GM12875 (cell line): ENCODE measurements around the gene ACTL7A.

Experiments used
- H3K4me3 ChIP-seq: one replicate; pipeline ENCODE4 v1.5.1; 2011; ENCODE audit warnings: low read depth, low read length, control low read depth
- TF ChIP-seq, protein P1 (sequence below): IDR thresholded peaks from 2 replicates; pipeline ENCODE4 v1.5.1; 2011; ENCODE audit warnings: low read depth, mild to moderate bottlenecking, control low read depth, inconsistent platforms, low read length, moderate library complexity, borderline replicate concordance; ENCODE audit not compliant: insufficient read depth

ACTL7A gene

DNA sequence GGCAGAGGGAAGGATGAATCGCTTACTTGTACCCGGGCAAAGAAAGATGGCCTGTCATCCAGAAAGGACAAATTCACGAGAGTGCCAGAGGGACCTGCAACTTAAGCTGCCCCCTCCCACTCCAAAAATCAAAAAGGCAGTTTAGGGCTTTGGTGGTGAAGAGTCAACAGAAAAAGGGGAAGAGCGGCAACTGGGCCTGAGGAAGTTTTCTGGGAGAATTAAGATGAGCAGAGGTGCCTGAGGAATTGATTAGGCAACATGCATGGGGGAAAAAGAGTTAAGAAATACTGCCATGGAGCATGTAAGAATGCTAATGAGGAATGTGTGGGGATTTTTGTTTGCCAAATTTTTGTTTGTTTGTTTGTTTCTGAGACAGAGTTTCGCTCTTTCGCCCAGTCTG lies 4.5 kb upstream of the ACTL7A start:
- no peak overlapping the region for H3K4me3 ChIP-seq
- TF ChIP-seq, protein P1, sequence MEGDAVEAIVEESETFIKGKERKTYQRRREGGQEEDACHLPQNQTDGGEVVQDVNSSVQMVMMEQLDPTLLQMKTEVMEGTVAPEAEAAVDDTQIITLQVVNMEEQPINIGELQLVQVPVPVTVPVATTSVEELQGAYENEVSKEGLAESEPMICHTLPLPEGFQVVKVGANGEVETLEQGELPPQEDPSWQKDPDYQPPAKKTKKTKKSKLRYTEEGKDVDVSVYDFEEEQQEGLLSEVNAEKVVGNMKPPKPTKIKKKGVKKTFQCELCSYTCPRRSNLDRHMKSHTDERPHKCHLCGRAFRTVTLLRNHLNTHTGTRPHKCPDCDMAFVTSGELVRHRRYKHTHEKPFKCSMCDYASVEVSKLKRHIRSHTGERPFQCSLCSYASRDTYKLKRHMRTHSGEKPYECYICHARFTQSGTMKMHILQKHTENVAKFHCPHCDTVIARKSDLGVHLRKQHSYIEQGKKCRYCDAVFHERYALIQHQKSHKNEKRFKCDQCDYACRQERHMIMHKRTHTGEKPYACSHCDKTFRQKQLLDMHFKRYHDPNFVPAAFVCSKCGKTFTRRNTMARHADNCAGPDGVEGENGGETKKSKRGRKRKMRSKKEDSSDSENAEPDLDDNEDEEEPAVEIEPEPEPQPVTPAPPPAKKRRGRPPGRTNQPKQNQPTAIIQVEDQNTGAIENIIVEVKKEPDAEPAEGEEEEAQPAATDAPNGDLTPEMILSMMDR: no peak

DNA sequence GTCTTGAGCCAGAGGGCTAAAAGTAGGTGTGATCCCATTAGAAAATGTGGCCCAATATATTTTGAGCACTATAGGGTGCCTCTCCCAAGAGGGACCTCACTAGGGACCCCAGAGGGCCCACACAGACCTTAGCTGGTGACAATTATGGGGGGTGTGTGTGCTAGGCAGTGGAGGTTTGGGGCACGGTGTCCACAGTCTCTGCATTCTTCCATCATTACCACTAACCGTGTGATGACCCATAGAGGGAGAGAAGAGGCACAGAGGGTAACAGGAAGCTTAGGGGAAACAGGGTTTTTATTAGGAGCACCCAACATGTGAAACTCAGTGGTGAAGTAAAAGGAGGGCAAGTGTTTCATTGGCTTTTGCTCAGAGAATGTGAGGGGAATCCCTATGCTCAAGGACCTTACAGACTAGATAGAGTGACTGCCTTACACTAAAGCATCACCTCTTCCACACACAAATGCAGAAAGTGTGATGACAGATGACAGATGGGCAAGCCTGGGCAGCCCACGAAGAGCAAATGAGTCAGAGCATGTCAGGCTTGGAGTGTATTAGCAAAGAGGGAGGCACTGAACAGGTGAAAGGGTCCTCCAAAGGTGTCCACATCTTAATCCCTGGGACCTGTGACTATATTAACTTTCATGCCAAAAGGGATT lies 2.5 kb upstream of the ACTL7A start:
- H3K4me3 ChIP-seq: no peak overlapping the region
- TF ChIP-seq, protein P1: no peak

DNA sequence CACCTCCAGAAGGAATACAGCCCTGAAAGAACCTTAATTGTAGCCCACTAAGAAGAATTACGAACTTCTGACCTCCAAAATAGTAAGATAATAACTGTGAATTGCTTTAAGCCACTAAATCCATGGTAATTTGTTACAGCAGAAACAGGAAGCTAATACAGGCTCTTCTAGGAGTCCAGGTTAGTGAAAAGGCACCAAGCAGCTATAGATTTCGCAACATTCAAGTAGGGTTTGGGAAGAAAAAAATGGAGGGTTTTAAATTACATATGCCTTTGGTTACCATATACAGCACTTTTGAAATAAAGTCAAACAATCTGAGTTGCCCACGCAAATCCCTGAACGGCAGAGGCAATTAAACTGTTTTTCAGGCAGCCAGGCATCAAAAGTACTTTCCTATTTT lies 1.7 kb upstream of the ACTL7A start:
- TF ChIP-seq, protein P1: no peak
- H3K4me3 ChIP-seq: no peak overlapping the region

DNA sequence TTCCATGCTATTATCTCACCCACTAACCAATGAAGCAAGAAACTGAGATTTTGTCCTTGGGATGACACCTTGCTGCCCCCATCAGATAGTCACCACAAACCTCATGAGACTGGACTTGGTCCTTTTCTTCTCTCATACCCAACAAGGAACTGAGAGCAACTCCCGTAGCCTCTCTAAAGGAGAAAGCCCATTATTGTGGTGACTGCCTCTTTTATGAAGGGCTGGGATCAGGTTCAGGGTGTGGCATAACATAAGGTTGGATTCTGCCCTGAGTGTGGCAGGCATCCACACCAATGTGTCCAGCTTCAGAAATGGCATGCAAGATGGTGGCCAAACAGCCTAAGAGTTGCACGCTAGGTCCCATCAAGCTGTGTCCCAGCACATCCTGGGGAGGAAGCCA lies 1.3 kb upstream of the ACTL7A start:
- H3K4me3 ChIP-seq: no peak overlapping the region
- TF ChIP-seq, protein P1: no peak

DNA sequence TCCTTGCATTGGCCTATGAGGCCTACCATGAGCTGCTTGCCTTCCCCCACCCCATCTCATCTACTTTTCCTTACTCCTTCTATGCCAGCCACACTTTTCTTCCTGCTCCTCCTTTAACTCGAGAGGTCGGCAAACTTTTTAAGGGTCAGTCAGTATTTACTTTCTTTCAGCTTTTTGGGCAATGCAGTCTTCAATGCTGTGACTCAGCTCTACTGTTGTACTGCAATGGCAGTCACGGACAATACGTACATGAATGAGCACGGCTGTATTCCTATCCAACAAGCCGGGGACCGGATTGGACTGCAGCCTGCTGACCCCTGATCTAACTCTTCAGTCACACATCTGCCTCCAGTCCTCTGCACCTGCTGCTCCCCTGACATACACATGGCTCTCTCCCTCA lies 602 bp upstream of the ACTL7A start:
- H3K4me3 ChIP-seq: no peak overlapping the region
- TF ChIP-seq, protein P1: no peak

DNA sequence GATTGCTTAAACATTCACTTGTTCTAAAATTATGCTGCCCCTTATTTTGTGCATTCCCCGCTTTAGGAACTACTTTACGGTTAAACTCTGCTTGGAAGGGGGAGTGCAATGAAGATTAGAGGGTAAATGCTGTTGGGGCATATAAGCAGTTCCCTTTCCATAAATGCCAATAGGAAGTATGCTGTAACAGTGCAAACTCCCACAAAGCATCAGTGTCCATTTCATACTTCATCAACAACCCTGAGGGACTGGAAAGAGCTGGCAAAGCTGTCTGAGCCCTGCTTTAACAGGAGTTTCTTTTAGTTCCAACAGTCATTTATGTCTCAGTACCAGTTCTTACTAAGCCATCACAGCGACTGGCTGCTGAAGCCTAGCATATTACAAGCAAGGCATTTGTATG lies 1.8 kb downstream of the ACTL7A start:
- TF ChIP-seq, protein P1: no peak
- H3K4me3 ChIP-seq: no peak overlapping the region

DNA sequence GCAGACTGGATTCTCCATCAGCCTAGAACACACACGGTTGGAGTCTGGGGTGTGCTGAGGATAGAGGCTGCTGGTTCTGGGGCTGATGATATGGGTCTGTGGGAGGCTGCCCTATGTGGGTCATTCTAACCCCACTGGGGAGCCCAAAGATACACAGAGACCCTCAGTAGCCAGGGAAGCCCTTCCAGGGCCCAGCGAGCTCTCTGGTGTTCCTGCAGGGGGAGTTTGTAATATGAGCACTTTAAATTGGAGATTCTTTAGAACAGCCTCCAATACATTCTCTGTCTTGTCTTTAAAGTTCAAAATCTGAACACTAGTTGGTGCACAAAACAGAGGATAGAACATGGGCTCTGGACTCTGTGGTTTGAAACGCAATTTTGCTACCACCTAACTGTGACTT lies 2.4 kb downstream of the ACTL7A start:
- no peak overlapping the region for H3K4me3 ChIP-seq
- TF ChIP-seq, protein P1: no peak
